ENCODE results near the gene EEF2K. TPM values are rescaled to one million over a fixed set of nuclear protein-coding genes. Genes with fewer than 3 reads are reported as not detected.

The EEF2K gene
- total and polyA plus RNA-seq, 2 donors from 2014 or later: 2.8 to 28.1 TPM

GRCh38 chr16:22326771-22327445, 120.8 kb downstream of the EEF2K start:
- H3K27ac ChIP-seq (ENCODE audit: low read depth in 2 of 2, low read length in 2 of 2): no peak overlapping the region

GRCh38 chr16:22327446-22327775, 121.3 kb downstream of the EEF2K start:
- DNase-seq (no peak), FAIRE-seq (no peak)
- no peak overlapping the region for H3K9ac ChIP-seq (ENCODE audit: low read length in 3 of 3)
- H3K4me1 ChIP-seq (ENCODE audit: control insufficient read depth in 2 of 3, insufficient read depth in 2 of 3, low read depth in 1 of 3, low read length in 3 of 3): no peaks in the 10 kb centered on the region
- no peak overlapping the region for H3K4me3 ChIP-seq (ENCODE audit: low read length in 3 of 3)
- intact Hi-C loops (cut with DNase I): no loop called here
- no peaks in the 10 kb centered on the region for H3K9me3 ChIP-seq (ENCODE audit: control insufficient read depth in 2 of 3, insufficient read depth in 1 of 3, low read length in 3 of 3)
- peaks cover 5 to 51% (median 12%) of the 10 kb centered on the region in 3 donors for H3K36me3 ChIP-seq (ENCODE audit: control insufficient read depth in 2 of 3, insufficient read depth in 3 of 3, low read length in 3 of 3)
- no peak overlapping the region for H3K27ac ChIP-seq (ENCODE audit: low read depth in 2 of 2, low read length in 2 of 2)
- TF ChIP-seq CTCF (IDR thresholded peaks at IDR 0.05; ENCODE audit: borderline replicate concordance, extremely low read depth, insufficient read depth): no peak
- no peaks in the 10 kb centered on the region for H3K27me3 ChIP-seq (ENCODE audit: control insufficient read depth, insufficient read depth, low read length)

More at GRCh38 chr16:22326771-22327445, 120.8 kb downstream of the EEF2K start:
- Histone ChIP-seq H3K4me1 (ENCODE audit: control insufficient read depth in 2 of 3, insufficient read depth in 2 of 3, low read depth in 1 of 3, low read length in 3 of 3) (no peaks in the 10 kb centered on the region), H3K27me3 (ENCODE audit: control insufficient read depth, insufficient read depth, low read length) (no peaks in the 10 kb centered on the region), H3K9me3 (ENCODE audit: control insufficient read depth in 2 of 3, insufficient read depth in 1 of 3, low read length in 3 of 3) (no peaks in the 10 kb centered on the region), H3K4me3 (ENCODE audit: low read length in 3 of 3) (no peak overlapping the region), H3K36me3 (ENCODE audit: control insufficient read depth in 2 of 3, insufficient read depth in 3 of 3, low read length in 3 of 3) (peaks cover 2 to 47% (median 12%) of the 10 kb centered on the region in 3 donors), H3K9ac (ENCODE audit: low read length in 3 of 3) (no peak overlapping the region)
- TF ChIP-seq CTCF (IDR thresholded peaks at IDR 0.05; ENCODE audit: borderline replicate concordance, extremely low read depth, insufficient read depth): no peak
- FAIRE-seq: no peak
- intact Hi-C loops (cut with DNase I): no loop called here
- DNase-seq: no peak

GRCh38 chr16:22328081-22328725, 122.1 kb downstream of the EEF2K start:
- Histone ChIP-seq H3K9ac (ENCODE audit: low read length in 3 of 3) (no peak overlapping the region), H3K27me3 (ENCODE audit: control insufficient read depth, insufficient read depth, low read length) (no peaks in the 10 kb centered on the region), H3K9me3 (ENCODE audit: control insufficient read depth in 2 of 3, insufficient read depth in 1 of 3, low read length in 3 of 3) (no peaks in the 10 kb centered on the region), H3K36me3 (ENCODE audit: control insufficient read depth in 2 of 3, insufficient read depth in 3 of 3, low read length in 3 of 3) (peaks cover 5 to 52% (median 12%) of the 10 kb centered on the region in 3 donors), H3K27ac (ENCODE audit: low read depth in 2 of 2, low read length in 2 of 2) (no peak overlapping the region), H3K4me1 (ENCODE audit: control insufficient read depth in 2 of 3, insufficient read depth in 2 of 3, low read depth in 1 of 3, low read length in 3 of 3) (no peaks in the 10 kb centered on the region), H3K4me3 (ENCODE audit: low read length in 3 of 3) (no peak overlapping the region)
- no peak for TF ChIP-seq CTCF (IDR thresholded peaks at IDR 0.05; ENCODE audit: borderline replicate concordance, extremely low read depth, insufficient read depth)
- DNase-seq: no peak
- FAIRE-seq: no peak
- intact Hi-C loops (cut with DNase I): no loop called here

Data from kidney (tissue), 14 donors.